GM18508 (cell line): ENCODE measurements around the gene ADTRP.

ENCODE experiments used
- ATAC-seq: cut with Tn5 transposase; IDR thresholded peaks from one replicate; pipeline ENCODE4 v1.9.1; 2021; ENCODE audit warnings: moderate number of reproducible peaks; ENCODE audit not compliant: insufficient read depth, unreplicated experiment

The ADTRP gene

GRCh38 chr6:11761744-11762620 is 16.6 kb downstream of the ADTRP start:
- ATAC-seq = no peak

GRCh38 chr6:11760015-11760473 is 18.6 kb downstream of the ADTRP start:
- no peak for ATAC-seq

- ATAC-seq = no peak
Measured at GRCh38 chr6:11758878-11759277, 19.7 kb downstream of the ADTRP start.

GRCh38 chr6:11756726-11757125 is 21.9 kb downstream of the ADTRP start:
- no peak for ATAC-seq

GRCh38 chr6:11756292-11756691 is 22.3 kb downstream of the ADTRP start:
- ATAC-seq = no peak

- no peak for ATAC-seq
Measured at GRCh38 chr6:11755725-11756124, 22.9 kb downstream of the ADTRP start.

- no peak for ATAC-seq
Measured at GRCh38 chr6:11754625-11755271, 23.9 kb downstream of the ADTRP start.

GRCh38 chr6:11753798-11754197 is 24.8 kb downstream of the ADTRP start:
- no peak for ATAC-seq

- no peak for ATAC-seq
Measured at GRCh38 chr6:11752360-11752759, 26.2 kb downstream of the ADTRP start.

GRCh38 chr6:11750682-11751081 is 27.9 kb downstream of the ADTRP start:
- no peak for ATAC-seq

GRCh38 chr6:11748591-11749210 is 29.9 kb downstream of the ADTRP start:
- no peak for ATAC-seq

GRCh38 chr6:11747021-11747420 is 31.6 kb downstream of the ADTRP start:
- no peak for ATAC-seq

GRCh38 chr6:11744753-11745152 is 33.9 kb downstream of the ADTRP start:
- no peak for ATAC-seq

- no peak for ATAC-seq
Measured at GRCh38 chr6:11744101-11744500, 34.5 kb downstream of the ADTRP start.

- ATAC-seq = no peak
Measured at GRCh38 chr6:11740875-11741274, 37.7 kb downstream of the ADTRP start.

GRCh38 chr6:11738661-11739375 is 39.8 kb downstream of the ADTRP start:
- ATAC-seq = no peak

- ATAC-seq = no peak
Measured at GRCh38 chr6:11738234-11738633, 40.4 kb downstream of the ADTRP start.

GRCh38 chr6:11736601-11737000 is 42.0 kb downstream of the ADTRP start:
- no peak for ATAC-seq

GRCh38 chr6:11734861-11735613 is 43.6 kb downstream of the ADTRP start:
- no peak for ATAC-seq
